GM12892 (cell line): ENCODE measurements around the gene CLK2.

Source experiments
- POLR2A ChIP-seq: IDR thresholded peaks from 2 replicates; pipeline ENCODE4 v1.6.1; 2011; ENCODE audit warnings: low read depth, low read length, control low read depth
- POLR2AphosphoS5 ChIP-seq: IDR thresholded peaks from 2 replicates; pipeline ENCODE4 v1.6.1; 2011; ENCODE audit warnings: low read depth, low read length, control low read depth
- TAF1 ChIP-seq: IDR thresholded peaks from 2 replicates; pipeline ENCODE4 v1.6.1; 2011; ENCODE audit warnings: low read depth, mild to moderate bottlenecking, control low read depth, low read length, borderline replicate concordance

- TF ChIP-seq POLR2AphosphoS5, result no peak
- no peak for TF ChIP-seq POLR2A
- TF ChIP-seq TAF1, result no peak
Observed at GRCh38 chr1:155307247-155307740, 34.0 kb upstream of the CLK2 start.
